Tibial nerve (tissue), 4 donors: ENCODE data around the gene SLC9A9.

Experiments used
- CTCF ChIP-seq, 5 experiments: fragments of 200-600 bp in 3 of 5; fragments of 450-650 bp in 2 of 5; sonication (generic) in 3 of 5; IDR thresholded peaks; one replicate each; pipeline ENCODE4 v1.5.1; 2016 to 2019; ENCODE audit warnings: antibody characterized with exemption in 5 of 5, mild to moderate bottlenecking in 3 of 5, moderate library complexity in 2 of 5
- EP300 ChIP-seq, 2 donors: sonication (generic); formaldehyde crosslinking; IDR thresholded peaks; one replicate each; pipeline ENCODE4 v1.6.1; 2017; ENCODE audit warnings: antibody characterized with exemption in 2 of 2, mild to moderate bottlenecking in 1 of 2
- POLR2A ChIP-seq, 2 donors: fragments of 450-650 bp; IDR thresholded peaks; one replicate each; pipeline ENCODE4 v1.6.1; 2017; ENCODE audit warnings: antibody characterized with exemption in 2 of 2, mild to moderate bottlenecking in 2 of 2, moderate library complexity in 2 of 2

GRCh38 chr3:143848704-143849103 lies 436 bp upstream of the SLC9A9 start:
- TF ChIP-seq CTCF (IDR thresholded peaks at IDR 0.05) = no peak
- no peak for TF ChIP-seq POLR2A (IDR thresholded peaks at IDR 0.05)
- no peak for TF ChIP-seq EP300 (IDR thresholded peaks at IDR 0.05)
